Breast epithelium (tissue), 4 donors: Measurements from ENCODE around the gene MVP. TPM values are rescaled to one million over a fixed set of nuclear protein-coding genes. Genes with fewer than 3 reads are reported as not detected.
"Not testable (repeated sequence)": the region's sequence is repeated elsewhere in the genome, so short reads cannot be mapped to it uniquely, and the experiment has no call there.

Experiments
- DNase-seq, 2 donors: peaks; one replicate each; pipeline ENCODE4 v3.0.0-alpha.2; 2019; ENCODE audit warnings: low spot score in 2 of 2
- H3K27ac ChIP-seq, 2 donors: fragments of 200-600 bp; sonication (generic) in 1 of 2; one replicate each; pipeline ENCODE4 v1.5.1; 2016 to 2019; ENCODE audit warnings: mild to moderate bottlenecking in 1 of 2
- H3K27me3 ChIP-seq, 2 donors: fragments of 200-600 bp; sonication (generic) in 1 of 2; one replicate each; pipeline versions ENCODE4 v1.5.1 to v1.6.0; 2017 to 2019; ENCODE audit warnings: control low read depth in 1 of 2, mild to moderate bottlenecking in 1 of 2
- H3K36me3 ChIP-seq: fragments of 200-600 bp; one replicate; pipeline ENCODE4 v1.5.1; 2019
- H3K4me1 ChIP-seq, 2 donors: fragments of 200-600 bp; sonication (generic); one replicate each; pipeline ENCODE4 v1.5.1; 2016 to 2019; ENCODE audit warnings: control low read depth in 1 of 2
- H3K4me3 ChIP-seq, 3 donors: fragments of 200-600 bp; sonication (generic); 1 replicate in 2 of 3; 2 replicates in 1 of 3; pipeline ENCODE4 v1.5.1; 2016 to 2019; ENCODE audit warnings: mild to moderate bottlenecking in 3 of 3, moderate library complexity in 2 of 3
- H3K9me3 ChIP-seq, 2 donors: fragments of 200-600 bp; sonication (generic) in 1 of 2; one replicate each; pipeline ENCODE4 v1.5.1; 2016 to 2019; ENCODE audit warnings: control low read depth in 1 of 2
- POLR2A ChIP-seq: fragments of 450-650 bp; IDR thresholded peaks from one replicate; pipeline ENCODE4 v1.6.1; 2016; ENCODE audit warnings: antibody characterized with exemption, mild to moderate bottlenecking, moderate library complexity
- POLR2AphosphoS5 ChIP-seq, 3 donors: sonication (generic); formaldehyde crosslinking; IDR thresholded peaks; one replicate each; pipeline ENCODE4 v1.6.1; 2017; ENCODE audit warnings: antibody characterized with exemption in 3 of 3
- intact Hi-C: fragments of 100-400 bp; cut with DNase I; formaldehyde crosslinking; loops from one replicate; pipeline ENCODE4 v1.15.1; 2023; ENCODE audit warnings: low total_unique reads
- total RNA-seq, 3 donors: library from RNA; depleted of rRNA; stranded (reverse); fragments of >200 nt; gene quantifications; one replicate each; pipeline ENCODE4 v1.1.0, GENCODE V29; 2016
- TF ChIP-seq, protein P1 (sequence below), 3 donors: fragments of 450-650 bp; IDR thresholded peaks; one replicate each; pipeline ENCODE4 v1.5.1; 2016 to 2017; ENCODE audit warnings: antibody characterized with exemption in 3 of 3, mild to moderate bottlenecking in 3 of 3, moderate library complexity in 3 of 3

Gene MVP
- total RNA-seq, 3 donors from 2014 or later, result 78.1 to 132 (median 99.7) TPM

DNA sequence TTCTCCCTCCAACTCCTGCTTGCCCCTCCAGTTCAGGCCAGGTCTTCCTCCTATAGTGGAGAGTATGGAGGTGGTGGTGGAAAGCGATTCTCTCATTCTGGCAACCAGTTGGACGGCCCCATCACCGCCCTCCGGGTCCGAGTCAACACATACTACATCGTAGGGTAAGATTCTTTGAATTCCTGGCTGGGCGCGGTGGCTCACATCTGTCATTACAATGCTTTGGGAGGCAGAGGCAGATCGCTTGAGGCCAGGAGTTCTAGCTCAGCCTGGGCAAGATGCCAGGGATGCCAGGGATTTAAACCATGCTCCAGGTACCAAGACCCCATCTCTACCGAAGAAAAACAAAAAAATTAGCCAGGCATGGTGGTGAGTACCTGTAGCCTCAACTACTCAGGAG is 40.8 kb upstream of the MVP start:
- no peak for DNase-seq
- intact Hi-C loops, result no loop called here
- Histone ChIP-seq H3K27me3 (no peaks in the 10 kb centered on the region), H3K27ac (no peak overlapping the region), H3K36me3 (no peaks in the 10 kb centered on the region), H3K9me3 (no peaks in the 10 kb centered on the region), H3K4me1 (no peaks in the 10 kb centered on the region), H3K4me3 (no peak overlapping the region)
- TF ChIP-seq, protein P1, sequence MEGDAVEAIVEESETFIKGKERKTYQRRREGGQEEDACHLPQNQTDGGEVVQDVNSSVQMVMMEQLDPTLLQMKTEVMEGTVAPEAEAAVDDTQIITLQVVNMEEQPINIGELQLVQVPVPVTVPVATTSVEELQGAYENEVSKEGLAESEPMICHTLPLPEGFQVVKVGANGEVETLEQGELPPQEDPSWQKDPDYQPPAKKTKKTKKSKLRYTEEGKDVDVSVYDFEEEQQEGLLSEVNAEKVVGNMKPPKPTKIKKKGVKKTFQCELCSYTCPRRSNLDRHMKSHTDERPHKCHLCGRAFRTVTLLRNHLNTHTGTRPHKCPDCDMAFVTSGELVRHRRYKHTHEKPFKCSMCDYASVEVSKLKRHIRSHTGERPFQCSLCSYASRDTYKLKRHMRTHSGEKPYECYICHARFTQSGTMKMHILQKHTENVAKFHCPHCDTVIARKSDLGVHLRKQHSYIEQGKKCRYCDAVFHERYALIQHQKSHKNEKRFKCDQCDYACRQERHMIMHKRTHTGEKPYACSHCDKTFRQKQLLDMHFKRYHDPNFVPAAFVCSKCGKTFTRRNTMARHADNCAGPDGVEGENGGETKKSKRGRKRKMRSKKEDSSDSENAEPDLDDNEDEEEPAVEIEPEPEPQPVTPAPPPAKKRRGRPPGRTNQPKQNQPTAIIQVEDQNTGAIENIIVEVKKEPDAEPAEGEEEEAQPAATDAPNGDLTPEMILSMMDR (IDR thresholded peaks at IDR 0.05), result no peak
- TF ChIP-seq POLR2AphosphoS5 (IDR thresholded peaks at IDR 0.05) (no peak), POLR2A (no peak)

DNA sequence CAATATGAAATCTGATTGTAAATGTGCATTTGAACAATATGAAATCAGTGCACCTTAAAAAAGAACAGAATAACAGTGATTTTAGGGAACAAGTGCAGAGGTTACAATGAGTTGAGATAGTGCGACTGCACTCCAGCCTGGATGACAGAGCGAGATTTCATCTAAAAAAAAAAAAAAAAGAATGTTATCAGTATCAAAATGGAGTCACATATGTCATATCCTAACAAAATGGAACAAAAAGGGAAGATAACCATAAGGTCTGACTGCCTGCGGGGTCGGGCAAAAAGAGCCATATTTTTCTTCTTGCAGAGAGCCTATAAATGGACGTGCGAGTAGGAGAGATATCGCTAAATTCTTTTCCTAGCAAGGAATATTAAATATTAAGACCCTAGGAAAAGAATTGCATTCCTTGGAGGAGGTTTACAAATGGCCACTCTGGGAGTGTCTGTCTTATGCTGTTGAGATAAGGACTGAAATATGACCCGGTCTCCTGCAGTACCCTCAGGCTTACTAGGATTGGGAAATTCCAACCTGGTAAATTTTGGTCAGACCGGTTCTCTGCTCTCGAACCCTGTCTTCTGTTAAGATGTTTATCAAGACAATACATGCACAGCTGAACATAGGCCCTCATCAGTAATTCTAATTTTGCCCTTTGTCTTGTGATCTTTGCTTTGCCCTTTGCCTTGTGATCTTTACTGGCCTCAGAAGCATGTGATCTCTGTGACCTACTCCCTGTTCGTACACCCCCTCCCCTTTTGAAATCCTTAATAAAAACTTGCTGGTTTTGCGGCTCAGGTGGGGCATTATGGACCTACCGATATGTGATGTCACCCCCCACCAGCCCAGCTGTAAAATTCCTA is 36.9 kb upstream of the MVP start:
- H3K27ac ChIP-seq, H3K9me3 ChIP-seq, H3K36me3 ChIP-seq, DNase-seq, H3K4me1 ChIP-seq, H3K27me3 ChIP-seq, intact Hi-C loops, H3K4me3 ChIP-seq: not testable (repeated sequence)

DNA sequence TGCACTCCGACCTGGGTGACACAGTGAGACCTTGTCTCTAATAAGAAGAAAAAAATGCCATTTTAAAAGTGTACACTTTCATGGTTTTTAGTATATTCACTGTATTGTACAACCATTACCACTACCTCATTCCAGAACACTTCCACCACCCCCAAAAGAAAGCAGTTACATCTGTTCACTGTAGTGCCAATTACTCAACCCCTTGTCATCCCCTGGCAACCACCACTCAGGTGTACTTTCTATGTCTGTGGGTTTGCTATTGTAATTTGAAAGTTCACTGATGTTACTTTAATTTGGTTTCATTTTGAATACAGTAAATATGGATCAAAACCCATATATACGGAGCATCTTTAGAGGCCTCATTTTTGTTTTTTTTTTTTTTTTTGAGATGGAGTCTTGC is 36.1 kb upstream of the MVP start:
- no peak for DNase-seq
- H3K27ac ChIP-seq, result no peak overlapping the region
- TF ChIP-seq POLR2AphosphoS5 (IDR thresholded peaks at IDR 0.05) (no peak), POLR2A (no peak)
- TF ChIP-seq, protein P1 (IDR thresholded peaks at IDR 0.05), result no peak
- H3K27me3 ChIP-seq, result no peaks in the 10 kb centered on the region
- intact Hi-C loops, result no loop called here
- no peak overlapping the region for H3K4me3 ChIP-seq
- H3K4me1 ChIP-seq, result no peaks in the 10 kb centered on the region
- H3K36me3 ChIP-seq, result no peaks in the 10 kb centered on the region
- H3K9me3 ChIP-seq, result no peaks in the 10 kb centered on the region

DNA sequence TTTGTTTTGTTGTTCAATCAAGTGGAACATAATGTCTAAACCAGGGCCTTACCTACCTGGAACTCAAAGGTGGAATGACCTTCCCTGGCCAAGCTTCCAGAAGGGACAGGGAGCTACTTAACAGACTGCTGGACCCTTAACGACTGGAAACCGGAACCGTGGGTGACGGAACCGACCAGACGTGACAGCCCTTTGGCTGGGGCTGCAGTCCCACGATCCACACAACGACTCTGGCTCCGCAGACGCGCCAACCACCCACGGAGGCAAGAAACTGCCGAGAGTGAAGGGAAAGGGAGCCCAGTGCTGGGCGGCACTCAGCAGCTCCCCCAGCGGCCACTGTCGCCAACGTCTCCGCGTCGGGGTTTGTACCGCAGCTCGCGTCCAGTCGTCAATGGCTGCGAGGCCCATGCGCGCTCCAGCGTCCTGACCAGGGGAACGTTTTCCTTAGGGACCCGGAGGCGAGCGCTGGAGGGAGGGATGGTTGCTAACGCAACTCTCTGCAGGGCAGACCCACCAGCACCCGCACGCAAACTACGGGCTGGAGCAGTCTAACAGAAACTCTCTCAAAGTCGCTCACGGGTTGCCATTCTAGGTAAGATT is 35.3 kb upstream of the MVP start:
- no peaks in the 10 kb centered on the region for H3K27me3 ChIP-seq
- no peak overlapping the region for H3K27ac ChIP-seq
- peak in 1 of 2 donors; percentile 69 for DNase-seq
- peak overlapping the region in 2 of 3 donors; percentile 37 to 60 for H3K4me3 ChIP-seq
- TF ChIP-seq, protein P1 (IDR thresholded peaks at IDR 0.05), result peak; percentile 30 to 67 (median 56)
- TF ChIP-seq POLR2A (no peak), POLR2AphosphoS5 (IDR thresholded peaks at IDR 0.05) (no peak)
- no peaks in the 10 kb centered on the region for H3K9me3 ChIP-seq
- no peaks in the 10 kb centered on the region for H3K4me1 ChIP-seq
- H3K36me3 ChIP-seq, result no peaks in the 10 kb centered on the region
- intact Hi-C loops, result no loop called here

DNA sequence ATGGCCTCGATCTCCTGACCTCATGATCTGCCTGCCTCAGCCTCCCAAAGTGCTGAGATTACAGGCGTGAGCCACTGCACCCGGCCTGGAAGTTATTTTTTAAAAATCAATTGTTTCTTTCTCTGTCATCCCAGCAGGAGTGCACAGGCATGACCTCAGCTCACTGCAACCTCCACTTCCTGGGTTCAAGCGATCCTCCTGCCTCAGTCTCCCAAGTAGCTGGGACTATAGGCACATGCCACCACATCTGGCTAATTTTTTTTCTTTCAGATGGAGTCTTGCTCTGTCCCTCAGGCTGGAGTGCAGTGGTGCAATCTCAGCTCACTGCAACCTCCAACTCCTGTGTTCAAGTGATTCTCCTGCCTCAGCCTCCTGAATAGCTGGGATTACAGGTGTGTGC is 33.1 kb upstream of the MVP start:
- DNase-seq, intact Hi-C loops, H3K27ac ChIP-seq, H3K36me3 ChIP-seq, H3K4me1 ChIP-seq, H3K4me3 ChIP-seq, H3K9me3 ChIP-seq, H3K27me3 ChIP-seq: not testable (repeated sequence)

DNA sequence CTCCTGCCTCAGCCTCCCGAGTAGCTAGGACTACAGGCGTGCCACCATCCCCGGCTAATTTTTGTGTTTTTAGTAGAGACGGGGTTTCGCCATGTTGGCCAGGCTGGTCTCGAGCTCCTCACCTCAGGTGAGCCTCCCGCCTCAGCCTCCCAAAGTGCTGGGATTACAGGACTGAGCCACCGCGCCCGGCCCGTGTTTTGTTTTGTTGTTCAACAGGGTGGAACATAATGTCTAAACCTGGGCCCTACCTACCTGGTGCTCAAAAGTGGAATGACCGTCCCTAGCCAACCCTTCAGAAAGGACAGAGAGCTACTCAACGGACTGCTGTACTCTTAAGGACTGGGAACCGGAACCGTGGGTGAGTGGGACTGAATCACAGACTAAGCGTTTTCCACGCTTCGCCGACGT is 30.5 kb upstream of the MVP start:
- TF ChIP-seq POLR2AphosphoS5 (IDR thresholded peaks at IDR 0.05) (no peak), POLR2A (no peak)
- TF ChIP-seq, protein P1 (IDR thresholded peaks at IDR 0.05), result no peak
- Histone ChIP-seq H3K4me3 (peak overlapping the region; percentile 72 to 96 (median 78)), H3K9me3 (no peaks in the 10 kb centered on the region), H3K36me3 (no peaks in the 10 kb centered on the region), H3K27ac (peak overlapping the region; percentile 86 to 90), H3K27me3 (no peaks in the 10 kb centered on the region), H3K4me1 (peaks cover 0 to 12% of the 10 kb centered on the region in 2 donors)
- intact Hi-C loops, result no loop called here
- DNase-seq, result no peak
